ENCODE measurements around the gene DISC1. TPM values are rescaled to one million over a fixed set of nuclear protein-coding genes. Genes with fewer than 3 reads are reported as not detected.

The DISC1 gene
- total RNA-seq, 1 donor from 2014 or later: 5.2 TPM

DNA sequence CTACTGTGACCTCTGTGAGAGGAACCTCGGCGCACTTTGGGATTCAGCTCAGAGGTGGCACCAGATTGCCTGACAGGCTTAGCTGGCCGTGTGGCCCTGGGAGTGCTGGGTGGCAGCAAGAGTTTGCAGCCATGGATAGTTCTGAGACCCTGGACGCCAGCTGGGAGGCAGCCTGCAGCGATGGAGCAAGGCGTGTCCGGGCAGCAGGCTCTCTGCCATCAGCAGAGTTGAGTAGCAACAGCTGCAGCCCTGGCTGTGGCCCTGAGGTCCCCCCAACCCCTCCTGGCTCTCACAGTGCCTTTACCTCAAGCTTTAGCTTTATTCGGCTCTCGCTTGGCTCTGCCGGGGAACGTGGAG, 67.5 kb downstream of the DISC1 start:
- H3K27me3 Mint-ChIP-seq: no peaks in the 10 kb centered on the region
- H3K27ac Mint-ChIP-seq: no peak overlapping the region
- H3K4me3 Mint-ChIP-seq (ENCODE audit: low read depth): no peak overlapping the region
- no peaks in the 10 kb centered on the region for H3K36me3 Mint-ChIP-seq (ENCODE audit: insufficient read depth)
- DNase-seq (ENCODE audit: low spot score, unreplicated experiment): no peak
- H3K9me3 Mint-ChIP-seq (ENCODE audit: low read depth): no peaks in the 10 kb centered on the region
- TF ChIP-seq, protein P1, sequence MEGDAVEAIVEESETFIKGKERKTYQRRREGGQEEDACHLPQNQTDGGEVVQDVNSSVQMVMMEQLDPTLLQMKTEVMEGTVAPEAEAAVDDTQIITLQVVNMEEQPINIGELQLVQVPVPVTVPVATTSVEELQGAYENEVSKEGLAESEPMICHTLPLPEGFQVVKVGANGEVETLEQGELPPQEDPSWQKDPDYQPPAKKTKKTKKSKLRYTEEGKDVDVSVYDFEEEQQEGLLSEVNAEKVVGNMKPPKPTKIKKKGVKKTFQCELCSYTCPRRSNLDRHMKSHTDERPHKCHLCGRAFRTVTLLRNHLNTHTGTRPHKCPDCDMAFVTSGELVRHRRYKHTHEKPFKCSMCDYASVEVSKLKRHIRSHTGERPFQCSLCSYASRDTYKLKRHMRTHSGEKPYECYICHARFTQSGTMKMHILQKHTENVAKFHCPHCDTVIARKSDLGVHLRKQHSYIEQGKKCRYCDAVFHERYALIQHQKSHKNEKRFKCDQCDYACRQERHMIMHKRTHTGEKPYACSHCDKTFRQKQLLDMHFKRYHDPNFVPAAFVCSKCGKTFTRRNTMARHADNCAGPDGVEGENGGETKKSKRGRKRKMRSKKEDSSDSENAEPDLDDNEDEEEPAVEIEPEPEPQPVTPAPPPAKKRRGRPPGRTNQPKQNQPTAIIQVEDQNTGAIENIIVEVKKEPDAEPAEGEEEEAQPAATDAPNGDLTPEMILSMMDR (IDR thresholded peaks at IDR 0.05; ENCODE audit: unreplicated experiment): no peak
- peaks cover 6% of the 10 kb centered on the region for H3K4me1 Mint-ChIP-seq (ENCODE audit: low read depth)

DNA sequence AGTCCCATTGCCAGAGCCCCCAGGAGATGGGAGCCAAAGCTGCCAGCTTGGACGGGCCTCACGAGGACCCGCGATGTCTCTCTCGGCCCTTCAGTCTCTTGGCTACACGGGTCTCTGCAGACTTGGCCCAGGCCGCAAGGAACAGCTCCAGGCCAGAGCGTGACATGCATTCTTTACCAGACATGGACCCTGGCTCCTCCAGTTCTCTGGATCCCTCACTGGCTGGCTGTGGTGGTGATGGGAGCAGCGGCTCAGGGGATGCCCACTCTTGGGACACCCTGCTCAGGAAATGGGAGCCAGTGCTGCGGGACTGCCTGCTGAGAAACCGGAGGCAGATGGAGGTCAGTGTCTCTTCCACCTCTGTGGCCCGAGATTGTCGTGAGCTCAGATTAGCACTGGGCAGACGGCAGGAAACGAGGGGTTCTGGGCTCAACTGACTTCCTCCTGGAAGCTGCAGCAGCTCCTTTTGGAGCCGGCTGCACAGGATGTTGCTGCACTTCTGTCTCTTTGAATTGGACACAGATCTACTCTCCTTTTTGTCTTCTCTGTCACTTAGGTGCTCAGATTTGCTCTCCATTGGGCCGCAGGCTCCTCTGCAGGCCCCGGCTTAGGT, 68.0 kb downstream of the DISC1 start:
- Mint-ChIP-seq H3K4me3 (ENCODE audit: low read depth) (no peak overlapping the region), H3K9me3 (ENCODE audit: low read depth) (no peaks in the 10 kb centered on the region), H3K27ac (no peak overlapping the region), H3K27me3 (no peaks in the 10 kb centered on the region), H3K4me1 (ENCODE audit: low read depth) (peaks cover 6% of the 10 kb centered on the region), H3K36me3 (ENCODE audit: insufficient read depth) (no peaks in the 10 kb centered on the region)
- no peak for DNase-seq (ENCODE audit: low spot score, unreplicated experiment)
- TF ChIP-seq, protein P1 (IDR thresholded peaks at IDR 0.05; ENCODE audit: unreplicated experiment): no peak

DNA sequence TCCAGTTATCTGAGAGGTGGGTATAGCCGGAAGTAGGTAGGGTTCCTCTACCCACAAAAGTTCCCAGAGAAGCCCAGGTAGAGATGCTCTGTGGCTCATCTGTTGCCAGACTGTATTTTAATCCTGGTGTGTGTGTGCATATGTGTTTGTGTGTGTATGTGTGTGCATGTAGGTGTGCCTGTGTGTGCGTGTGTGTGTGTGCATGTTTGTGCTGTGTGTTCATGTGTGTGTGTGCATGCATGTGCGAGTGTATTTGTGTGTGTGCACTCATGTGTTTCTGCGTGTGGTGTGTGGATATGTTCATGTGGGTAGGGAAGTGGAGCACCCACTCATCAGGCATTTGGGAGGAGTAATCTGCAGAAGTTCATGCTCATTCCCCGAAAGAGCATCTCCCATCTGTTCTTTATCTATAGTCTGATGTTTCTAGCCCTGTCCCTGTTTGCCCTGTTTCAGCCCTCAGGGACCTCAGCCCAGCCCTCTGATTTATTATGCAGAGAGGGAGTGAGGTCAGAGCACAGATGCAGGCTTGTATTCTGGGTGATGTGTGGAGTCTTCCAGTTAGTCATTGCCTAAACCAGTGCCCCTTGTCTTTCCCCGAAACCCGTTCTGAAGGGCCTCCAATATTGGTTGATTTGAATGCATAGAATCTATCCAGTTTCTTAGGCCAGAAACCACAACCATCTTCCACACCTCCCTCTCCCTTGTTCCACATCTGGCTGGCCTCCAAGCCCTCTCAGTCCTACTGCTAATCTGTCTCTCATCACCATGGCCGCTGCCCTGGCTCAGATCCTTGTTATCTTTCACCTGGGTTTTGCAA, 69.1 kb downstream of the DISC1 start:
- no peak for DNase-seq (ENCODE audit: low spot score, unreplicated experiment)
- Mint-ChIP-seq H3K4me3 (ENCODE audit: low read depth) (no peak overlapping the region), H3K36me3 (ENCODE audit: insufficient read depth) (no peaks in the 10 kb centered on the region), H3K9me3 (ENCODE audit: low read depth) (no peaks in the 10 kb centered on the region), H3K27me3 (no peaks in the 10 kb centered on the region), H3K4me1 (ENCODE audit: low read depth) (peaks cover 4% of the 10 kb centered on the region), H3K27ac (no peak overlapping the region)
- TF ChIP-seq, protein P1 (IDR thresholded peaks at IDR 0.05; ENCODE audit: unreplicated experiment): no peak

DNA sequence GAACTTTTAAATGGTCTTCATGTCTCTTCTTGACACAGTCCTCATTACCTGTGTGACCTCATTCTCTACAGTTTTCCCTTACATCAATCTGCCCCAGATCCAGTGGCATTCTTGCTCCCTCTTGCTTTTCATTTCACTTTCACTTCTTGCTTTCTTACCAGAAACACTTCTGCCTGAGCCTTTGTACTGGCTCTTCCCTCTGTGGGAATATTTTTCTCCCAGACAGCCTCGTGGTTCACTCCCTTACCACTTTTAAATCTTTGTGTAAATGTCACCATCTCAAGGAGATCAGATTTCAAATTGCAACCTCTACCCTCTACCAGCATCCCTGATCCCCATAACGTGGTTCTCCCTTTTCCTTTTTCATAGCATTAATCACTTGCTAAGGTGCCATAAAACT, 73.2 kb downstream of the DISC1 start:
- peaks cover 5% of the 10 kb centered on the region for H3K4me1 Mint-ChIP-seq (ENCODE audit: low read depth)
- no peak overlapping the region for H3K4me3 Mint-ChIP-seq (ENCODE audit: low read depth)
- H3K27me3 Mint-ChIP-seq: no peaks in the 10 kb centered on the region
- TF ChIP-seq, protein P1 (IDR thresholded peaks at IDR 0.05; ENCODE audit: unreplicated experiment): no peak
- no peak overlapping the region for H3K27ac Mint-ChIP-seq
- H3K9me3 Mint-ChIP-seq (ENCODE audit: low read depth): peaks cover 3% of the 10 kb centered on the region
- DNase-seq (ENCODE audit: low spot score, unreplicated experiment): no peak
- H3K36me3 Mint-ChIP-seq (ENCODE audit: insufficient read depth): no peaks in the 10 kb centered on the region

DNA sequence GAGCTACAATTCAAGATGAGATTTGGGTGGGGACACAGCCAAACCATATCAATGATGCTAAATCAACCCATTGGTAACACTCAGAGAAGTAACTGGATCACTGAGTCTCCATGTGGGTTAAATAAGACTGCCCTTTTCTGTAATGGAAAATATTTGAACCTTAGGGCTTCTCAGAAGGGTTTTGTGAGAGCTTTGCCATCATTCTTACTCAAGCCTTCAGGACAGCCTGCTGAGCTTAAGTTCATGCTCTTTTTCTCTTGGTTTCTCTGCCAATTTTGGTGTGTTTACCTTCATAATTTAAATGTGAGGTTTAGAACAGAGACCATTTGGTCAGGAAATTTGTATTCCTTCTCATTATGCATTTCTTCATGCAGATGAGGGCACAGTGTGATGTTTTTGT, 74.7 kb downstream of the DISC1 start:
- no peak for DNase-seq (ENCODE audit: low spot score, unreplicated experiment)
- Mint-ChIP-seq H3K27ac (no peak overlapping the region), H3K4me1 (ENCODE audit: low read depth) (peaks cover 5% of the 10 kb centered on the region), H3K27me3 (no peaks in the 10 kb centered on the region), H3K36me3 (ENCODE audit: insufficient read depth) (peaks cover 2% of the 10 kb centered on the region), H3K9me3 (ENCODE audit: low read depth) (peaks cover 3% of the 10 kb centered on the region), H3K4me3 (ENCODE audit: low read depth) (no peak overlapping the region)
- TF ChIP-seq, protein P1 (IDR thresholded peaks at IDR 0.05; ENCODE audit: unreplicated experiment): no peak

All from progenitor cell of endocrine pancreas (in vitro differentiated cells).